Stimulated activated naive CD8-positive, alpha-beta T cell treated with anti-CD3 and anti-CD28 coated beads, Interleukin-15, amount 100 ng/mL, for 72 hours (primary cell): ENCODE data around the gene UFSP2.

Experiments used
- ATAC-seq: fragments of 150-1000 bp; cut with Tn5 transposase; 2 replicates; pipeline ENCODE4 v1.10.0; 2021; ENCODE audit warnings: mild to moderate bottlenecking, moderate library complexity
- DNase-seq, 2 donors: peaks; one replicate each; pipeline ENCODE4 v3.0.0; 2021 to 2022
- H3K27ac Mint-ChIP-seq, 2 donors: one replicate each; pipeline ENCODE4 v1.8.0; 2022; ENCODE audit warnings: mild to moderate bottlenecking in 2 of 2, mixed read lengths in 2 of 2, moderate library complexity in 2 of 2
- H3K27me3 Mint-ChIP-seq: one replicate; pipeline ENCODE4 v1.8.0; 2022; ENCODE audit warnings: mixed read lengths
- H3K4me1 Mint-ChIP-seq: one replicate; pipeline ENCODE4 v1.8.0; 2022; ENCODE audit warnings: mild to moderate bottlenecking, mixed read lengths
- H3K4me3 Mint-ChIP-seq, 2 donors: one replicate each; pipeline ENCODE4 v1.8.0; 2022; ENCODE audit warnings: mild to moderate bottlenecking in 2 of 2, mixed read lengths in 2 of 2, moderate library complexity in 1 of 2
- H3K9me3 Mint-ChIP-seq, 2 donors: one replicate each; pipeline ENCODE4 v1.8.0; 2022; ENCODE audit warnings: mixed read lengths in 2 of 2

Gene UFSP2

GRCh38 chr4:185456131-185456530, 30.4 kb upstream of the UFSP2 start:
- DNase-seq (no peak), ATAC-seq (no peak)
- no peaks in the 10 kb centered on the region for H3K9me3 Mint-ChIP-seq
- no peak overlapping the region for H3K4me3 Mint-ChIP-seq
- peaks cover 15% of the 10 kb centered on the region for H3K27me3 Mint-ChIP-seq
- H3K27ac Mint-ChIP-seq, result no peak overlapping the region
- H3K4me1 Mint-ChIP-seq, result no peaks in the 10 kb centered on the region

GRCh38 chr4:185445209-185445608, 19.4 kb upstream of the UFSP2 start:
- H3K27ac Mint-ChIP-seq, result no peak overlapping the region

GRCh38 chr4:185441479-185441878, 15.7 kb upstream of the UFSP2 start:
- H3K27ac Mint-ChIP-seq, result no peak overlapping the region
- no peaks in the 10 kb centered on the region for H3K4me1 Mint-ChIP-seq
- DNase-seq (no peak), ATAC-seq (no peak)
- H3K9me3 Mint-ChIP-seq, result no peaks in the 10 kb centered on the region
- H3K4me3 Mint-ChIP-seq, result no peak overlapping the region
- no peaks in the 10 kb centered on the region for H3K27me3 Mint-ChIP-seq

More at GRCh38 chr4:185445209-185445608, 19.4 kb upstream of the UFSP2 start:
- no peaks in the 10 kb centered on the region for H3K9me3 Mint-ChIP-seq
- H3K27me3 Mint-ChIP-seq, result no peaks in the 10 kb centered on the region
- no peak for DNase-seq
- H3K4me1 Mint-ChIP-seq, result no peaks in the 10 kb centered on the region
- ATAC-seq, result no peak
- H3K4me3 Mint-ChIP-seq, result no peak overlapping the region

GRCh38 chr4:185437809-185438208, 12.0 kb upstream of the UFSP2 start:
- Mint-ChIP-seq H3K27ac (no peak overlapping the region), H3K4me3 (no peak overlapping the region), H3K27me3 (no peaks in the 10 kb centered on the region), H3K9me3 (no peaks in the 10 kb centered on the region), H3K4me1 (no peaks in the 10 kb centered on the region)
- DNase-seq (no peak), ATAC-seq (peak; percentile 50)

- Mint-ChIP-seq H3K27me3 (no peaks in the 10 kb centered on the region), H3K27ac (no peak overlapping the region), H3K4me3 (no peak overlapping the region), H3K4me1 (no peaks in the 10 kb centered on the region), H3K9me3 (no peaks in the 10 kb centered on the region)
- no peak for DNase-seq
- ATAC-seq, result no peak
Measured at GRCh38 chr4:185435466-185435865, 9.7 kb upstream of the UFSP2 start.

- Mint-ChIP-seq H3K9me3 (no peaks in the 10 kb centered on the region), H3K4me3 (no peak overlapping the region), H3K4me1 (peaks cover 17% of the 10 kb centered on the region), H3K27me3 (no peaks in the 10 kb centered on the region), H3K27ac (no peak overlapping the region)
- no peak for DNase-seq
- ATAC-seq, result no peak
Measured at GRCh38 chr4:185429660-185430059, 3.9 kb upstream of the UFSP2 start.

- ATAC-seq, result no peak
- Mint-ChIP-seq H3K4me3 (peak overlapping the region in 1 of 2 donors; percentile 13), H3K4me1 (peaks cover 32% of the 10 kb centered on the region), H3K27me3 (no peaks in the 10 kb centered on the region), H3K27ac (no peak overlapping the region), H3K9me3 (no peaks in the 10 kb centered on the region)
- DNase-seq, result no peak
Measured at GRCh38 chr4:185426960-185427688, 1.4 kb upstream of the UFSP2 start.

- H3K27ac Mint-ChIP-seq, result peak overlapping the region; percentile 99 to 100
- H3K4me1 Mint-ChIP-seq, result peaks cover 42% of the 10 kb centered on the region
- no peak for ATAC-seq
- no peak for DNase-seq
- peak overlapping the region; percentile 87 to 90 for H3K4me3 Mint-ChIP-seq
- no peaks in the 10 kb centered on the region for H3K9me3 Mint-ChIP-seq
- no peaks in the 10 kb centered on the region for H3K27me3 Mint-ChIP-seq
Measured at GRCh38 chr4:185424905-185425646, 688 bp downstream of the UFSP2 start.

- ATAC-seq, result no peak
- DNase-seq, result no peak
- Mint-ChIP-seq H3K9me3 (no peaks in the 10 kb centered on the region), H3K4me1 (peaks cover 36% of the 10 kb centered on the region), H3K27ac (no peak overlapping the region), H3K27me3 (no peaks in the 10 kb centered on the region), H3K4me3 (no peak overlapping the region)
Measured at GRCh38 chr4:185421366-185422124, 4.2 kb downstream of the UFSP2 start.

- ATAC-seq (no peak), DNase-seq (no peak)
- no peaks in the 10 kb centered on the region for H3K9me3 Mint-ChIP-seq
- H3K27ac Mint-ChIP-seq, result peak overlapping the region in 1 of 2 donors; percentile 35
- H3K27me3 Mint-ChIP-seq, result no peaks in the 10 kb centered on the region
- H3K4me1 Mint-ChIP-seq, result peaks cover 8% of the 10 kb centered on the region
- no peak overlapping the region for H3K4me3 Mint-ChIP-seq
Measured at GRCh38 chr4:185416955-185417354, 8.8 kb downstream of the UFSP2 start.

GRCh38 chr4:185412412-185412811, 13.4 kb downstream of the UFSP2 start:
- no peak overlapping the region for H3K27ac Mint-ChIP-seq

GRCh38 chr4:185411849-185412248, 13.9 kb downstream of the UFSP2 start:
- H3K4me3 Mint-ChIP-seq, result no peak overlapping the region
- H3K27ac Mint-ChIP-seq, result no peak overlapping the region
- H3K9me3 Mint-ChIP-seq, result no peaks in the 10 kb centered on the region
- H3K4me1 Mint-ChIP-seq, result no peaks in the 10 kb centered on the region
- DNase-seq (no peak), ATAC-seq (no peak)
- H3K27me3 Mint-ChIP-seq, result no peaks in the 10 kb centered on the region

More at GRCh38 chr4:185412412-185412811, 13.4 kb downstream of the UFSP2 start:
- Mint-ChIP-seq H3K9me3 (no peaks in the 10 kb centered on the region), H3K4me3 (no peak overlapping the region), H3K27me3 (no peaks in the 10 kb centered on the region), H3K4me1 (no peaks in the 10 kb centered on the region)
- ATAC-seq, result no peak
- DNase-seq, result no peak

- ATAC-seq (no peak), DNase-seq (no peak)
- no peaks in the 10 kb centered on the region for H3K9me3 Mint-ChIP-seq
- H3K27ac Mint-ChIP-seq, result no peak overlapping the region
- H3K4me1 Mint-ChIP-seq, result no peaks in the 10 kb centered on the region
- H3K4me3 Mint-ChIP-seq, result no peak overlapping the region
- H3K27me3 Mint-ChIP-seq, result no peaks in the 10 kb centered on the region
Measured at GRCh38 chr4:185408432-185408831, 17.3 kb downstream of the UFSP2 start.

GRCh38 chr4:185405296-185405999, 20.3 kb downstream of the UFSP2 start:
- peak overlapping the region in 1 of 2 donors; percentile 90 for H3K27ac Mint-ChIP-seq
- no peak overlapping the region for H3K4me3 Mint-ChIP-seq
- H3K9me3 Mint-ChIP-seq, result no peaks in the 10 kb centered on the region
- no peaks in the 10 kb centered on the region for H3K27me3 Mint-ChIP-seq
- peaks cover 7% of the 10 kb centered on the region for H3K4me1 Mint-ChIP-seq
- ATAC-seq, result no peak
- no peak for DNase-seq

- Mint-ChIP-seq H3K9me3 (no peaks in the 10 kb centered on the region), H3K27me3 (no peaks in the 10 kb centered on the region), H3K4me1 (peaks cover 13% of the 10 kb centered on the region), H3K27ac (no peak overlapping the region), H3K4me3 (no peak overlapping the region)
- no peak for DNase-seq
- no peak for ATAC-seq
Measured at GRCh38 chr4:185404031-185404430, 21.7 kb downstream of the UFSP2 start.
